Measurements from ENCODE around the gene JMJD4.

Gene JMJD4

GRCh38 chr1:227738820-227739219 lies 3.7 kb upstream of the JMJD4 start:
- DNase-seq: no peak
- Mint-ChIP-seq H3K27me3 (no peaks in the 10 kb centered on the region), H3K27ac (no peak overlapping the region), H3K4me3 (no peak overlapping the region), H3K9me3 (no peaks in the 10 kb centered on the region), H3K4me1 (peaks cover 37% of the 10 kb centered on the region), H3K36me3 (peaks cover 9% of the 10 kb centered on the region)
- CTCF ChIA-PET: no interaction called here

GRCh38 chr1:227736814-227737432 lies 1.8 kb upstream of the JMJD4 start:
- Mint-ChIP-seq H3K4me1 (peaks cover 48% of the 10 kb centered on the region), H3K27ac (peak overlapping the region; percentile 35), H3K4me3 (peak overlapping the region; percentile 46), H3K27me3 (no peaks in the 10 kb centered on the region), H3K36me3 (peaks cover 13% of the 10 kb centered on the region), H3K9me3 (no peaks in the 10 kb centered on the region)
- CTCF ChIA-PET: no interaction called here
- no peak for DNase-seq

- Mint-ChIP-seq H3K4me3 (peak overlapping the region; percentile 90), H3K4me1 (peaks cover 46% of the 10 kb centered on the region), H3K27ac (peak overlapping the region; percentile 87), H3K27me3 (no peaks in the 10 kb centered on the region), H3K36me3 (peaks cover 13% of the 10 kb centered on the region), H3K9me3 (no peaks in the 10 kb centered on the region)
- no peak for DNase-seq
- CTCF ChIA-PET: no interaction called here
Observed at GRCh38 chr1:227735539-227736285, 610 bp upstream of the JMJD4 start.

GRCh38 chr1:227734546-227734855 lies 601 bp downstream of the JMJD4 start:
- no peak for DNase-seq
- CTCF ChIA-PET: interaction anchor here (0.6 to 0.8 kb wide), 2 partner anchors 25 to 326 kb away, joined by 3 read pairs; no protein-coding TSS in a partner anchor
- H3K27ac Mint-ChIP-seq: peak overlapping the region; percentile 87

GRCh38 chr1:227733751-227734545 lies 1.2 kb downstream of the JMJD4 start:
- no peaks in the 10 kb centered on the region for H3K9me3 Mint-ChIP-seq
- peaks cover 10% of the 10 kb centered on the region for H3K36me3 Mint-ChIP-seq
- DNase-seq: no peak
- H3K27me3 Mint-ChIP-seq: peaks cover under 1% of the 10 kb centered on the region
- peak overlapping the region; percentile 87 for H3K27ac Mint-ChIP-seq
- H3K4me1 Mint-ChIP-seq: peaks cover 49% of the 10 kb centered on the region
- peak overlapping the region; percentile 90 for H3K4me3 Mint-ChIP-seq
- CTCF ChIA-PET: interaction anchor here (0.8 kb wide), 1 partner anchor 25 kb away, joined by 3 read pairs; no protein-coding TSS in a partner anchor

More at GRCh38 chr1:227734546-227734855, 601 bp downstream of the JMJD4 start:
- Mint-ChIP-seq H3K4me3 (peak overlapping the region; percentile 90), H3K4me1 (peaks cover 44% of the 10 kb centered on the region), H3K36me3 (peaks cover 10% of the 10 kb centered on the region), H3K27me3 (no peaks in the 10 kb centered on the region), H3K9me3 (no peaks in the 10 kb centered on the region)

- Mint-ChIP-seq H3K36me3 (peaks cover 10% of the 10 kb centered on the region), H3K27me3 (peaks cover 6% of the 10 kb centered on the region), H3K4me1 (peaks cover 54% of the 10 kb centered on the region), H3K9me3 (no peaks in the 10 kb centered on the region), H3K4me3 (peak overlapping the region; percentile 56), H3K27ac (no peak overlapping the region)
- CTCF ChIA-PET: no interaction called here
- DNase-seq: no peak
Observed at GRCh38 chr1:227733309-227733705, 1.8 kb downstream of the JMJD4 start.

- no peaks in the 10 kb centered on the region for H3K9me3 Mint-ChIP-seq
- no peak overlapping the region for H3K27ac Mint-ChIP-seq
- H3K36me3 Mint-ChIP-seq: peaks cover 8% of the 10 kb centered on the region
- H3K27me3 Mint-ChIP-seq: peaks cover 10% of the 10 kb centered on the region
- peaks cover 58% of the 10 kb centered on the region for H3K4me1 Mint-ChIP-seq
- no peak for DNase-seq
- CTCF ChIA-PET: no interaction called here
- H3K4me3 Mint-ChIP-seq: no peak overlapping the region
Observed at GRCh38 chr1:227732586-227733308, 2.4 kb downstream of the JMJD4 start.

- Mint-ChIP-seq H3K4me1 (peaks cover 50% of the 10 kb centered on the region), H3K27me3 (peaks cover 18% of the 10 kb centered on the region), H3K9me3 (no peaks in the 10 kb centered on the region), H3K27ac (no peak overlapping the region), H3K36me3 (peaks cover 8% of the 10 kb centered on the region), H3K4me3 (no peak overlapping the region)
- CTCF ChIA-PET: interaction anchor here (0.5 to 1.3 kb wide), 3 partner anchors 222 to 435 kb away, joined by 3 to 4 read pairs (median 3); no protein-coding TSS in a partner anchor
- DNase-seq: no peak
Observed at GRCh38 chr1:227731696-227732585, 3.2 kb downstream of the JMJD4 start.

- CTCF ChIA-PET: interaction anchor here (0.5 to 1.9 kb wide), 5 partner anchors 13 to 436 kb away, joined by 3 to 7 read pairs (median 4); no protein-coding TSS in a partner anchor
- no peak overlapping the region for H3K27ac Mint-ChIP-seq
- H3K36me3 Mint-ChIP-seq: peaks cover 10% of the 10 kb centered on the region
- peaks cover 4% of the 10 kb centered on the region for H3K9me3 Mint-ChIP-seq
- H3K4me3 Mint-ChIP-seq: no peak overlapping the region
- no peak for DNase-seq
- peaks cover 23% of the 10 kb centered on the region for H3K27me3 Mint-ChIP-seq
- H3K4me1 Mint-ChIP-seq: peaks cover 46% of the 10 kb centered on the region
Observed at GRCh38 chr1:227731241-227731677, 3.8 kb downstream of the JMJD4 start.

GRCh38 chr1:227730630-227731151 lies 4.4 kb downstream of the JMJD4 start:
- Mint-ChIP-seq H3K36me3 (peaks cover 10% of the 10 kb centered on the region), H3K27me3 (peaks cover 28% of the 10 kb centered on the region), H3K27ac (no peak overlapping the region), H3K9me3 (peaks cover 4% of the 10 kb centered on the region), H3K4me1 (peaks cover 41% of the 10 kb centered on the region), H3K4me3 (no peak overlapping the region)
- CTCF ChIA-PET: interaction anchor here (0.7 to 1.9 kb wide), 7 partner anchors 13 to 450 kb away, joined by 3 to 7 read pairs (median 4); no protein-coding TSS in a partner anchor
- no peak for DNase-seq

GRCh38 chr1:227729881-227730629 lies 5.0 kb downstream of the JMJD4 start:
- CTCF ChIA-PET: interaction anchor here (0.7 to 1.9 kb wide), 8 partner anchors 14 to 451 kb away, joined by 3 to 7 read pairs (median 4); partner anchors contain the start of gene WNT9A
- peaks cover 10% of the 10 kb centered on the region for H3K36me3 Mint-ChIP-seq
- peaks cover 40% of the 10 kb centered on the region for H3K4me1 Mint-ChIP-seq
- H3K4me3 Mint-ChIP-seq: peak overlapping the region; percentile 44
- peaks cover 28% of the 10 kb centered on the region for H3K27me3 Mint-ChIP-seq
- no peak overlapping the region for H3K27ac Mint-ChIP-seq
- peaks cover 4% of the 10 kb centered on the region for H3K9me3 Mint-ChIP-seq
- DNase-seq: peak; percentile 64

Measured in activated naive CD4-positive, alpha-beta T cell treated with anti-CD3 and anti-CD28 coated beads, Interleukin-2, amount 10 ng/mL, durations not matched to agents 7 days and 5 days (primary cell).